ENCODE measurements around the gene MRPL2. TPM values are rescaled to one million over a fixed set of nuclear protein-coding genes. Genes with fewer than 3 reads are reported as not detected.
A peak's percentile ranks its signal among the peaks of the same experiment; 100 is the strongest.

MRPL2 gene
- total RNA-seq, 1 donor from 2014 or later = 45.0 TPM

GRCh38 chr6:43019152-43019551 is 40.1 kb downstream of the MRPL2 start:
- no peak for ATAC-seq

DNA sequence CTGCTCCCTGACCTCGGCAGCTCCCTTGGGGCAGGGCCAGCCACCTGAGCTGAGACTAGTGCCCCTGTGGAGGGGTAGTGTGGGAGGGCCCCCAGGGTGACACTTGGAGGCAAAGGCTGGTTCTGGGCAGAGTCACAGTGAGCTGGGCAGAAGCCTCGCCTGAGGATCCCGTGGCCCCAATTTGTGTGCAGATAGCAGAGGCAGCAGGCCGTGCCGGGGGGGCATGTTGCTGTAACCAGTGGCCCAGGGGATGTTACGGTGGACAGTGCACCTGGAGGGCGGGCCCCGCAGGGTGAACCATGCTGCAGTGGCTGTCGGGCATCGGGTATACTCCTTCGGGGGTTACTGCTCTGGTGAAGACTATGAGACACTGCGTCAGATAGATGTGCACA is 42.3 kb downstream of the MRPL2 start:
- no peak for ATAC-seq

GRCh38 chr6:43016176-43016942 is 42.9 kb downstream of the MRPL2 start:
- no peak for ATAC-seq

DNA sequence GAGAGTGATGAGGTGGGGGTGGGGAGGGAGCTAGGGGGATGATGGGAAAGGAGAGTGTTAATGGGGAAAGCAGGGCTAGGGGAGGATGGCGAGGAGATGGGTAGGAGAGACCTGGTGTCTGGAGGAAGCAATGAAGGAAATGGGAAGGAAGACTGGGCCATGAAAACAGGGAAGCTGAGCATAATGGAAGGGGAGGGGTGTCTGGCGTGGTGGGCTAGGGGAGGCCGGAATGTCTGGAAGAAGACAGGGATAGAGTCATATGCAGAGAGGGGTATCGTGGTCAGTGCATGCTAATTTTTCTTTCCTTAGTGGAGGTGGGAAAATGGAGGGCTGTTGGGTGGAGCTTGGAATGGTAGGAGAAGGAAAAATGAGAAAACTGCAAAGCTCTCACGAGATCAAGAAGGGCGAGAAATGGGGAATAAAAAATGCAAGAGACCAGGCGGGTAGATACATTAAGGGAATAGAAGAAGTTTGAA is 44.8 kb downstream of the MRPL2 start:
- ATAC-seq = no peak

DNA sequence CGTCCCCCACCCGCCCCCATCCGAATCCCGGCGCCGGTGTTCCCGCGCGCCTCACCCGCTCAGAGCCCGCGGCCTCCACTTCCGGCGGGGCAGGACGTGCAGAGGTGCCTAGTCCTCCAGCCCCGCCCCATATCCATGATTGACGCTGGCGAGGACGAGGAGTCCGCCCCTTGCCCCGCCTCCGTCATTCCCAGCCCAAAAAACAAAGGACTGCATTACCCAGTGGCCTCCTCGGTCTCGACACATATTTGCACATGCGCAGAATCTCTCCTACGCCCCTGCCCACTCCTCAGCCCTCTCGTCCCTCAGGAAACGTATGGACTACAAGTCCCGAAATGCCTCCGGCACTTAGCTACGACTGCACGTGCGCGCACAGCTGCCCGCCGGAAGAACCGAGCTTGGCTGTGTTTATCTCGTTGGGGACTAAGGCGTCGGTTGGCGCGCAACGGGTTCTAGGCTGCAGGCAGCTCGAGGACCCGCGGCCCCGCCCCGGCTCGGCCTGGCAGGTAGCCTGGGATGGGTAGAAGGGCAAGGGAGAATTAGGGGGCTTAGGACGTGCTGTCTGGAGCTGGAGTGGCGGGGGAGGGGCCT is 45.3 kb downstream of the MRPL2 start, which contains the start of the genes KLHDC3 and MEA1:
KLHDC3 (plus strand) TSS at position 407 of the 591 bp plus-strand sequence. CDS start 2,944 bp downstream, outside the sequence.
MEA1 (minus strand) TSS at position 104 of the 591 bp plus-strand sequence. CDS start 133 bp downstream, outside the sequence.
- peak; percentile 98 for ATAC-seq

- ATAC-seq = no peak
These were observed 46.0 kb downstream of the MRPL2 start for GRCh38 chr6:43013097-43013842.

DNA sequence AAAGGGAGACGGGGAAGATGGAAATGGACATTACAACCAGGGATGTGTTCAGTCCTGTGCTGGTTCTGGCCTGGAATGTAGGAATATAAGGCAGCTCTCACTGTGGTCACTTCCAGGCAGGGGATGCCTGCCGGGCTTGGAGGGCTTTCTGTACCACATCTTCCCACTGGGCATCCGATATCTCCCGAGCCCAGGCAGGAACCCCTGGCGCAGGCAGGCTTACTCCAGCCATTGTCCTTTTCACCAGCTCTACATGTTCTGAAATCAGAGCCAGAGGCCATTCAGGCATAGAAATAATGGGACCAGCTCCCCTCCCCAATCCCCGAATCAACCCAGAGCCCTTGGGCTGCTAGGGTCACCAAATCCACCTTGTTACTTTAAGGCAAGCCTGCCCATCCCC is 46.9 kb downstream of the MRPL2 start:
- ATAC-seq = no peak

GRCh38 chr6:43011207-43011606 is 48.0 kb downstream of the MRPL2 start:
- ATAC-seq = no peak

DNA sequence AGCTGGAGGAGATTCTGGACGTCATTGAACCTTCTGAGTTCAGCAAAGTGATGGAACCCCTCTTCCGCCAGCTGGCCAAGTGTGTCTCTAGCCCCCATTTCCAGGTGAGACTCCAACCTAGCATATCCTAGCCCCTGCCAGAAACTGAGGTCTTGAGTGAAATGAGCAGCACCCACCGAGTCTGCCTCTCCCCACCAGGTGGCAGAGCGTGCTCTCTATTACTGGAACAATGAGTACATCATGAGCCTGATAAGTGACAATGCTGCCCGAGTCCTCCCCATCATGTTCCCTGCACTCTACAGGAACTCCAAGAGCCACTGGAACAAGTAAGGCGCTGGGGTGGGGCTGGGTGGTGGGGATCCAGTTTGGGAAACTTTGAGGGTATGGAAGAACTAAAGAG is 50.1 kb downstream of the MRPL2 start:
- no peak for ATAC-seq

- no peak for ATAC-seq
These were observed 52.1 kb downstream of the MRPL2 start for GRCh38 chr6:43007126-43007525.

- ATAC-seq = no peak
These were observed 53.0 kb downstream of the MRPL2 start for GRCh38 chr6:43006251-43006650.

- no peak for ATAC-seq
These were observed 53.4 kb downstream of the MRPL2 start for GRCh38 chr6:43005844-43006243.

Other genes starting within 250 kb of the MRPL2 start
- 62.7 TPM for gene RPL7L1, start 179.8 kb downstream of the MRPL2 start, total RNA-seq
- gene PTCRA, start 143.4 kb downstream of the MRPL2 start, total RNA-seq = not detected
- gene CNPY3, start 130.0 kb downstream of the MRPL2 start, total RNA-seq = 13.6 TPM
- not detected for gene GNMT, start 98.7 kb downstream of the MRPL2 start, total RNA-seq
- 19.4 TPM for gene PEX6, start 80.3 kb downstream of the MRPL2 start, total RNA-seq
- gene PPP2R5D, start 74.9 kb downstream of the MRPL2 start, total RNA-seq = 21.2 TPM
- gene MEA1, start 45.5 kb downstream of the MRPL2 start, total RNA-seq = 46.1 TPM
- 32.6 TPM for gene KLHDC3, start 45.2 kb downstream of the MRPL2 start, total RNA-seq
- 48.3 TPM for gene RRP36, start 37.8 kb downstream of the MRPL2 start, total RNA-seq
- gene CUL7, start 5.6 kb downstream of the MRPL2 start, total RNA-seq = 10.3 TPM
- gene KLC4, start 197 bp upstream of the MRPL2 start, total RNA-seq = 7.5 TPM
- 37.3 TPM for gene PTK7, start 16.9 kb upstream of the MRPL2 start, total RNA-seq
- gene SRF, start 111.8 kb upstream of the MRPL2 start, total RNA-seq = 19.3 TPM
- gene CUL9, start 122.8 kb upstream of the MRPL2 start, total RNA-seq = 23.6 TPM
- gene DNPH1, start 170.0 kb upstream of the MRPL2 start, total RNA-seq = 40.2 TPM
- gene TTBK1, start 184.0 kb upstream of the MRPL2 start, total RNA-seq = not detected
- not detected for gene SLC22A7, start 238.8 kb upstream of the MRPL2 start, total RNA-seq
- gene CRIP3, start 249.4 kb upstream of the MRPL2 start, total RNA-seq = 0.28 TPM